GM21360 (cell line): ENCODE results near the gene AQP11.
"Not testable (repeated sequence)": the region's sequence is repeated elsewhere in the genome, so short reads cannot be mapped to it uniquely, and the experiment has no call there.

Source experiments
- ATAC-seq: cut with Tn5 transposase; IDR thresholded peaks from one replicate; pipeline ENCODE4 v1.9.1; 2021; ENCODE audit warnings: mild to moderate bottlenecking, moderate library complexity; ENCODE audit not compliant: unreplicated experiment

AQP11 gene

GRCh38 chr11:77589521-77590193, at the start of gene AQP11:
Gene AQP11 (plus strand): TSS chr11:77589953. CDS start chr11:77589993, 40 bp downstream.
- peak; percentile 85 for ATAC-seq

DNA sequence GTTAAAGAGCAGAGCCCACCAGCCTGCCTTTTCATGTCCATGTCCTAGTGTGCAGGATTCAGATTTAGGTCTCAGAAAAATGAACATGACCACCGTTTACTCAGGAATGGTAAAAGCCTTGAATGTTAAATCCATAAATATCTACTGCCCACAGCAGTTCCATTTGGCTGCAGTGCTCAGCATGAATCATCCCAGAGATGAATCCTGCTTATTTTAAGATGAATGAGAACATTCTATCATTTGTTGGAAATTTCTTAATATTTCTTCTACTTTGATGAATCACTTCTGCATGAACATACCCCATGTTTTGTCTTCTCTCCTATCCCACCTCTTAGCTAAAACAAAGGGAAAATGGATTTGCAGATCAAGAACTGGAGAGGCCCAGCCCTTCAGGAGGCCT, 47.5 kb upstream of the AQP11 start:
- ATAC-seq: no peak

GRCh38 chr11:77547047-77547836, 42.5 kb upstream of the AQP11 start:
- no peak for ATAC-seq

DNA sequence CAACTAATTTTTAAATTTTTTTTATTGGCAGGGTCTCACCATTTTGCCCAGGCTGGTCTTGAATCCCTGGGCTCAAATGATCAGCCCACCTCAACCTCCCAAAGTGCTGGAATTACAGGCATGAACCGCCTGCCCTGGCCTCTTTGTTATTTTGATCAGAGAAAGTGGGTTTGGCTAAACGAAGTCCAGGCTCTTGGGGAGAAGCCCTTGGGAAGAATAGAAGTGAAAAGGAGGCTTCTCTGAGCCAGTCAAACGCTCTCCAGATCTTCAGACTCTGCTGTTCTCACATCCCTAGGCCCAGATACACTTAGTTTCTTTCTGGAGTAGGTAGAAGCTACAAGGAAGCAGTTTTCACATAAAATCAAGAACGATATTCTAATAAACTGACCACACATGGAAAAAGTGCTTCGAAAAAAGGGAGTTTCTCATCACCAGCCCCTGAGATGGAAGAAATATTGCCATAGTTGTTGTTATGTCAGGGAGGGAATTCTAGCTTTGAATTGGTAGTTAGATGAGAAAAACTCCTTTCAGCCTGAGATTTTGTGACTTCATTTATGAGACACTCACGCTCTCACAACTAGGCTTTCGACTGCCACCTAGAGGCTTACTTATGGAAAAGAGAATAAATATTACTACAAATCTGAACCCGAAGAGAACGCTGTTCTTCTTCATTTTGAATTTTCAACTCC, 41.7 kb upstream of the AQP11 start:
- no peak for ATAC-seq

DNA sequence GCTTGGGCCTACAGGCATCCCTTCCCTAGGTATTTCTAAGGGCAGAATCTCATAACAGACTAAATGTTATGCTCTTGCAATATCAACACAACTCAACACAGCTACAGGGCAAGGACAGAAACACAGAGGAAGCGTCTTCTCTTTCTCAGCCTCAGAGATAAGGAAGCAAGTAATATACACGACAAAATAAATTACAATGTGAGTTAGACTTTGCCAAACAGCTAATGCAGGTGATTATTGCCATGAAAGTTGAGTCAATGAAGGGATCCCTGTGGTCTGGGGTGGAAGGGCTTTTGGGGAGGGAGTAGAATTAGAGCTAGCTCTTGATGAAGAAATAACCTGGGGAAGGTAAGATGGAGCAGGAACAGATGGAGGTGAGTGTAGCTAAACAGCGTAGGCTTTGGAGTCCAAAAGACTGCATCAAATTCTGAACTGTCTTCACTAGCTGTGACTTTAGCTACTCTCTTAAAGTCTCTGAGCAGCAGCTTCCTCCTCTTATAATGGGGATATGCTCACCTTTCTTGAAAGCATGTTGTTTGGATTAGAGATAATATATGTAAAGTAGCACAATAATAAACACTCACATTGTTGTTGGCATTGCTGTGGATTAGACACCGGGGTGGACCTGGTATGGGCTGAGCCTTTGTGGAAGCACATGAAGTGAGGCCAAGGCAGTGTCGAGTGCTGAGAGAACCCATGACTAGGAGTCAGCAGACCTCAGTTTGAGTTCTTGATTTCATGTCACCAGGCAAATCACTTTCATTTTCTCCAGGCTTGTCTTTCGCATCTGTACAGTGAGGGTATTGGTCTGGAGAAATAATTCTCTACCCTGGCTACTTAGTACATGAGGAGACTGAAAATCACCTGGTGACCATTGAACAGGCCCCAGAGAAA, 41.0 kb upstream of the AQP11 start:
- no peak for ATAC-seq

DNA sequence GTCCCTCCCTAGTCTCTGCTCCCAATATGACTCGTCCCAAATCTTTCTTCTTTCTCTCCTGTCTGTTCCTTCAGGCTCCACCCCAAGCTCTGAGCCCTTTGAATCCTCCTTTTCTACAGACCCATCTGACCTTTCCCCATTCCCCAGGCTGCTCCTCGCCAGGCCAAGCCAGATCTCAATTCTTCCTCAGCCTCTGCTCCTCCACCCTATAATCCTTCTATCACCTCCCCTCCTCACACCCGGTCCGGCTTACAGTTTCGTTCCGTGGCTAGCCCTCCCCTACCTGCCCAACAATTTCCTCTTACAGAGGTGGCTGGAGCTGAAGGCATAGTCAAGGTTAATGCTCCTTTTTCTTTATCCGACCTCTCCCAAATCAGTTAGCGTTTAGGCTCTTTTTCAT, 38.3 kb upstream of the AQP11 start:
- not testable (repeated sequence) for ATAC-seq

GRCh38 chr11:77557553-77557952, 32.2 kb upstream of the AQP11 start:
- ATAC-seq: no peak

DNA sequence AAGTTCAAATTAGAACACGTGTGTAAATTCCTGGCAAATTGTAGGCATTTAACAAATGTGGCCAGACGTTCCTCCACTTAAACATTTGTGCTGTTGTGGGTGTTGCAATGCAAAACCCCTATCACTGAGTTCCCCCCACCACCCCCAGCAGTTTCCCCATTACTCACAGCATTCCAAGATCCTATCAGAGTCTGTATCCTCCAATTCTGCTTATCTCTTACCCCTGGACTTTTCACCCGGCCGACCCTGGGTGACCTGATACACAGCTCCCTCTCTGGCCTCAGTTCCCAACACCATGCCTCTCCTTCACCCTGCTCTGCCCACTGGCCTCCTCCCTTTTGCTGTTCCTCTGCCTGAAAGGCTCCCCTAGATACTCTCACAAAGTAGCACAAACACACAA, 31.4 kb upstream of the AQP11 start:
- no peak for ATAC-seq

DNA sequence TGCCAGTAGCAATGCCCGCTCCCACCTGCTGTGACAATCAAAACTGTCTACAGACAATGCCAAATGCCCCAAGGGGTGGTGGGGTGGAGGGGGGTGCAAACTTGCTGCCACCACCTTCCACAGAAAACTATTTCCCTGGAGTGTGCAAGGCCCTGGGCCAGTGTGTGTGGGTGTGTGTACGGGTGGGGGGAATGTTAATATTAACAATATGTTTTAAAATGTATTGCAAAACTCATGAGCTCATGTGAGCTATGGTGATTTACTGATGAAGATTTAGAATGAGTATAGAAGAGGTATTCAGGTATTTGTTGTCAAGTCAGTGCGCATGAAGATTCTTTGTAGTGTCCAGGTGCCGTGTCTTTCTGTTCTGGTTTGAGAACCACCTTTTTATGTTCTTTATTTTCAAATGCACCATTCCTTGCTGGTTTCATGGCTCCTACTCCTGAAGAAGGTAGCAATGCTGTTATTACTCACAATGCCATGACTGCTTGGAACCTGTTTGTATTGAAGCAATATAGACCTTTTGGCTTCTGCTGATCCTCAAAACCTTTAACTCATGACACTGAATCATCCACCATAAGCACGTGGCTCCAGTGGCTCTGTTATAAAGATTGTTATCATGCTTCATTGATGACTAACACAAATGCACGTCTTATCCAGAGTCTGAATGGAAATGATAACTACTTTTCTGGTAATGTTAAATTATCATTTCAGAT, 29.9 kb upstream of the AQP11 start:
- no peak for ATAC-seq

GRCh38 chr11:77560605-77561004, 29.1 kb upstream of the AQP11 start:
- no peak for ATAC-seq

DNA sequence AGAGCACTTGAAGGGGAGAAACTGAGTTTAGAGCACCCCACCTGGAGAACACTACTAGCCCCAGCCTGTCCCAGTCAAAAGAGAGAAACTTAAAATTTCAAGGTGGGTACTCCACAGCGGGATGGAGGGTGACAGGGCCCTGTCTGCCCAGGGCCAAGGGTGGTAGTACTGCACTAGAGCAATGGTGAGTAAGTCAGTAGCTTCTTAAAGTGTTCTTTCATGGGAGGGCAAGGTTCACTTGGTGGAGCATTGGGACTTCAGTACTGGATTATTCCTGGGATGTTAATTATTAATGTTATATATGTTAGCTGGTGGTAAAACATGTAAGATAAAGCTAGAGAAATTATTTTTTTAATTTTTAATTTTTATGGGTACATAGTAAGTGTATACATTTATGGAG, 28.5 kb upstream of the AQP11 start:
- no peak for ATAC-seq

- no peak for ATAC-seq
Observed at GRCh38 chr11:77568306-77568705, 21.4 kb upstream of the AQP11 start.

- no peak for ATAC-seq
Observed at GRCh38 chr11:77568916-77569675, 20.7 kb upstream of the AQP11 start.

GRCh38 chr11:77569676-77570070, 20.1 kb upstream of the AQP11 start:
- ATAC-seq: no peak

DNA sequence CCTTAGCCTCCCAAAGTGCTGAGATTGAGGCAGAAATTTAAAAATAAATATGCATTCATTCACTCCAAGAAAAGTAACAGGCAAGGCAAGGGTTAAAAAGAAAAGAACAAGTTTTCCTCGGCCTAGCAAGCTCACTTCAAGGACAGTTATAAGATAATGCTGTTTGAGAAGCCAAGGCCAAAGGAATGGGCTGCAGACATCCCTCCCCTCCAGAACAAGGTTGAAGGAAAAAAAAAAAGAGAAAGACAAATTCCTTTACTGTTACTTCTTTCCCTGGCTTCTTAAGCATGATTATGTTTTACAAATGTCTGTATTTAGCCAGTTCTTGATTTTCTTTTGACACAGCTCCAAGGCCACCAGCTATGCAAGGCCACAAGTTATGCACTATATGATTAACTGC, 18.9 kb upstream of the AQP11 start:
- not testable (repeated sequence) for ATAC-seq

GRCh38 chr11:77575428-77575827, 14.3 kb upstream of the AQP11 start:
- not testable (repeated sequence) for ATAC-seq

DNA sequence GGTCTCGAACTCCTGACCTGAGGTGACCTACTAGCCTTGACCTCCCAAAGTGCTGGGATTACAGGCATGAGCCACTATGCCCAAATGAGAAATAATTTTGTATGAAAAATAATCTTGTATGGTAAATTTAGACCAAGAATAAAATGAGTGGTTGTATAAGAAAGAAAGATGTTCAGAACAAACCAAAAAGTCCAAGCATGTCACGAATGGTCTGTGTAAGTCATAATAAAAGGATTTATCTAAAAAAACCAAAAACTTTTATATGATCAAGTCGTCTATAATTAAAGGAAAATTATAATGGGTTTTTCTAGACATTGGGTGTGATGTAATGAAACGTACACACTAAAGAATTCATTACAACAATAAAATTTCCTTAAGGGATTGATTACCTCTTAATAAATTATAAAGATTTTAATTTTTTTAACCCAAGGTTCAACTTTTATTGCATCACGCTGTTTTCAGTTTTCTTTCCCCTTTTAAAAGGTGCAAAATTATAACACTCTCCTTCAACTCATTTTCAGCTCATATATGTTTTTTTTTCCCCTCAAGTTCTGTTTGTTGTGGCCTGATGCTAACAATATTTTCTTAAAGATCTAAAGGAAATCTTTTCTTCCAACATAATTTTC, 8.9 kb upstream of the AQP11 start:
- no peak for ATAC-seq

GRCh38 chr11:77589181-77589520, 602 bp upstream of the AQP11 start:
- no peak for ATAC-seq

- no peak for ATAC-seq
Observed at GRCh38 chr11:77590194-77590782, 535 bp downstream of the AQP11 start.
